Neural progenitor cell (in vitro differentiated cells): Measurements from ENCODE around the gene DDX51.

ENCODE experiments used
- CTCF ChIP-seq: fragments of 200-600 bp; sonication (generic); IDR thresholded peaks from 2 replicates; pipeline ENCODE4 v1.5.1; 2017; ENCODE audit warnings: antibody characterized with exemption, mild to moderate bottlenecking
- EZH2 ChIP-seq: fragments of 200-600 bp; sonication (generic); IDR thresholded peaks from 2 replicates; pipeline ENCODE4 v1.6.1; 2017; ENCODE audit warnings: antibody characterized with exemption, mild to moderate bottlenecking, moderate library complexity
- EZH2phosphoT487 ChIP-seq: fragments of 200-600 bp; sonication (generic); IDR thresholded peaks from 2 replicates; pipeline ENCODE4 v1.6.1; 2017; ENCODE audit warnings: antibody characterized with exemption

GRCh38 chr12:132138941-132139871 is 4.9 kb downstream of the DDX51 start:
- no peak for TF ChIP-seq CTCF
- no peak for TF ChIP-seq EZH2
- no peak for TF ChIP-seq EZH2phosphoT487
